GM21529 (cell line): ENCODE results near the gene ZNF326.

Source experiments
- ATAC-seq: cut with Tn5 transposase; IDR thresholded peaks from one replicate; pipeline ENCODE4 v1.9.1; 2021; ENCODE audit not compliant: unreplicated experiment

Gene ZNF326

GRCh38 chr1:89994805-89995597 lies at the start of gene ZNF326:
Gene ZNF326, plus strand, starts transcription at chr1:89995110. Its CDS starts 148 bp downstream, at chr1:89995258.
- peak; percentile 94 for ATAC-seq

GRCh38 chr1:89945852-89946476 lies 48.9 kb upstream of the ZNF326 start:
- peak; percentile 91 for ATAC-seq

GRCh38 chr1:89946532-89946931 lies 48.4 kb upstream of the ZNF326 start:
- ATAC-seq: no peak

- ATAC-seq: no peak
Measured at GRCh38 chr1:89948722-89949345, 46.1 kb upstream of the ZNF326 start.

GRCh38 chr1:89949991-89950624 lies 44.8 kb upstream of the ZNF326 start:
- ATAC-seq: no peak

- ATAC-seq: no peak
Measured at GRCh38 chr1:89950703-89951102, 44.2 kb upstream of the ZNF326 start.

GRCh38 chr1:89951766-89952604 lies 42.9 kb upstream of the ZNF326 start:
- ATAC-seq: no peak

- peak; percentile 3 for ATAC-seq
Measured at GRCh38 chr1:89952605-89953130, 42.2 kb upstream of the ZNF326 start.

- ATAC-seq: peak; percentile 65
Measured at GRCh38 chr1:89953131-89953626, 41.7 kb upstream of the ZNF326 start.

- ATAC-seq: no peak
Measured at GRCh38 chr1:89953929-89954328, 41.0 kb upstream of the ZNF326 start.

GRCh38 chr1:89954401-89954800 lies 40.5 kb upstream of the ZNF326 start:
- no peak for ATAC-seq

GRCh38 chr1:89955311-89956205 lies 39.4 kb upstream of the ZNF326 start:
- ATAC-seq: no peak

- ATAC-seq: no peak
Measured at GRCh38 chr1:89957107-89957506, 37.8 kb upstream of the ZNF326 start.

GRCh38 chr1:89958851-89959654 lies 35.9 kb upstream of the ZNF326 start:
- ATAC-seq: no peak

GRCh38 chr1:89959719-89960118 lies 35.2 kb upstream of the ZNF326 start:
- ATAC-seq: no peak

- ATAC-seq: no peak
Measured at GRCh38 chr1:89962024-89962741, 32.7 kb upstream of the ZNF326 start.

GRCh38 chr1:89962742-89963075 lies 32.2 kb upstream of the ZNF326 start:
- ATAC-seq: no peak

- no peak for ATAC-seq
Measured at GRCh38 chr1:89965193-89965768, 29.6 kb upstream of the ZNF326 start.
